ENCODE measurements around the gene RNF26.
A peak's percentile ranks its signal among the peaks of the same experiment; 100 is the strongest.

RNF26 gene

GRCh38 chr11:119307219-119307618 lies 27.1 kb upstream of the RNF26 start:
- Mint-ChIP-seq H3K36me3 (ENCODE audit: low read depth) (peaks cover 23% of the 10 kb centered on the region), H3K9me3 (no peaks in the 10 kb centered on the region), H3K27ac (peak overlapping the region; percentile 18), H3K4me1 (ENCODE audit: low read depth) (peaks cover 18% of the 10 kb centered on the region), H3K4me3 (no peak overlapping the region), H3K27me3 (ENCODE audit: low read depth) (no peaks in the 10 kb centered on the region)
- DNase-seq (ENCODE audit: low spot score): no peak

GRCh38 chr11:119307974-119308373 lies 26.4 kb upstream of the RNF26 start:
- Mint-ChIP-seq H3K27me3 (ENCODE audit: low read depth) (no peaks in the 10 kb centered on the region), H3K9me3 (no peaks in the 10 kb centered on the region), H3K27ac (no peak overlapping the region), H3K36me3 (ENCODE audit: low read depth) (peaks cover 17% of the 10 kb centered on the region), H3K4me3 (no peak overlapping the region), H3K4me1 (ENCODE audit: low read depth) (peaks cover 18% of the 10 kb centered on the region)
- DNase-seq (ENCODE audit: low spot score): no peak

- H3K27me3 Mint-ChIP-seq (ENCODE audit: low read depth): peaks cover 4% of the 10 kb centered on the region
- no peaks in the 10 kb centered on the region for H3K9me3 Mint-ChIP-seq
- DNase-seq (ENCODE audit: low spot score): no peak
- no peak overlapping the region for H3K4me3 Mint-ChIP-seq
- H3K27ac Mint-ChIP-seq: no peak overlapping the region
- peaks cover 7% of the 10 kb centered on the region for H3K36me3 Mint-ChIP-seq (ENCODE audit: low read depth)
- H3K4me1 Mint-ChIP-seq (ENCODE audit: low read depth): peaks cover 18% of the 10 kb centered on the region
Observed at GRCh38 chr11:119309411-119309810, 24.9 kb upstream of the RNF26 start.

GRCh38 chr11:119309953-119310681 lies 24.2 kb upstream of the RNF26 start:
- no peak for DNase-seq (ENCODE audit: low spot score)
- Mint-ChIP-seq H3K4me1 (ENCODE audit: low read depth) (peaks cover 17% of the 10 kb centered on the region), H3K27me3 (ENCODE audit: low read depth) (peaks cover 9% of the 10 kb centered on the region), H3K4me3 (no peak overlapping the region), H3K27ac (no peak overlapping the region), H3K9me3 (no peaks in the 10 kb centered on the region), H3K36me3 (ENCODE audit: low read depth) (peaks cover 7% of the 10 kb centered on the region)

- Mint-ChIP-seq H3K4me1 (ENCODE audit: low read depth) (peaks cover 16% of the 10 kb centered on the region), H3K9me3 (no peaks in the 10 kb centered on the region), H3K27me3 (ENCODE audit: low read depth) (peaks cover 14% of the 10 kb centered on the region), H3K4me3 (no peak overlapping the region), H3K36me3 (ENCODE audit: low read depth) (peaks cover 4% of the 10 kb centered on the region), H3K27ac (no peak overlapping the region)
- no peak for DNase-seq (ENCODE audit: low spot score)
Observed at GRCh38 chr11:119310682-119311052, 23.7 kb upstream of the RNF26 start.

GRCh38 chr11:119314726-119315125 lies 19.6 kb upstream of the RNF26 start:
- Mint-ChIP-seq H3K4me1 (ENCODE audit: low read depth) (peaks cover 12% of the 10 kb centered on the region), H3K27me3 (ENCODE audit: low read depth) (peaks cover 37% of the 10 kb centered on the region), H3K36me3 (ENCODE audit: low read depth) (no peaks in the 10 kb centered on the region), H3K27ac (no peak overlapping the region), H3K9me3 (no peaks in the 10 kb centered on the region), H3K4me3 (no peak overlapping the region)
- no peak for DNase-seq (ENCODE audit: low spot score)

GRCh38 chr11:119315131-119316015 lies 19.0 kb upstream of the RNF26 start:
- no peaks in the 10 kb centered on the region for H3K9me3 Mint-ChIP-seq
- H3K27me3 Mint-ChIP-seq (ENCODE audit: low read depth): peaks cover 37% of the 10 kb centered on the region
- H3K4me1 Mint-ChIP-seq (ENCODE audit: low read depth): peaks cover 15% of the 10 kb centered on the region
- H3K27ac Mint-ChIP-seq: no peak overlapping the region
- DNase-seq (ENCODE audit: low spot score): no peak
- H3K36me3 Mint-ChIP-seq (ENCODE audit: low read depth): no peaks in the 10 kb centered on the region
- H3K4me3 Mint-ChIP-seq: peak overlapping the region; percentile 50

GRCh38 chr11:119316016-119316728 lies 18.2 kb upstream of the RNF26 start:
- no peak for DNase-seq (ENCODE audit: low spot score)
- peaks cover 37% of the 10 kb centered on the region for H3K27me3 Mint-ChIP-seq (ENCODE audit: low read depth)
- H3K4me3 Mint-ChIP-seq: peak overlapping the region; percentile 50
- no peak overlapping the region for H3K27ac Mint-ChIP-seq
- H3K4me1 Mint-ChIP-seq (ENCODE audit: low read depth): peaks cover 15% of the 10 kb centered on the region
- H3K9me3 Mint-ChIP-seq: no peaks in the 10 kb centered on the region
- H3K36me3 Mint-ChIP-seq (ENCODE audit: low read depth): no peaks in the 10 kb centered on the region

GRCh38 chr11:119316729-119317591 lies 17.4 kb upstream of the RNF26 start, which contains the start of gene MCAM:
Gene MCAM, minus strand, starts transcription at chr11:119317130. Its CDS starts 29 bp downstream, at chr11:119317101.
- Mint-ChIP-seq H3K4me1 (ENCODE audit: low read depth) (peaks cover 21% of the 10 kb centered on the region), H3K27ac (no peak within 1 kb of the TSS), H3K9me3 (no peaks in the 10 kb centered on the region), H3K27me3 (ENCODE audit: low read depth) (peaks cover 37% of the 10 kb centered on the region), H3K4me3 (peak within 1 kb of the TSS; percentile 50), H3K36me3 (ENCODE audit: low read depth) (no peaks in the 10 kb centered on the region)
- DNase-seq (ENCODE audit: low spot score): no peak

- Mint-ChIP-seq H3K27ac (no peak overlapping the region), H3K27me3 (ENCODE audit: low read depth) (peaks cover 37% of the 10 kb centered on the region), H3K9me3 (no peaks in the 10 kb centered on the region), H3K4me3 (no peak overlapping the region), H3K36me3 (ENCODE audit: low read depth) (no peaks in the 10 kb centered on the region), H3K4me1 (ENCODE audit: low read depth) (peaks cover 25% of the 10 kb centered on the region)
- no peak for DNase-seq (ENCODE audit: low spot score)
Observed at GRCh38 chr11:119317592-119318239, 16.6 kb upstream of the RNF26 start.

GRCh38 chr11:119318240-119319135 lies 15.8 kb upstream of the RNF26 start:
- no peak for DNase-seq (ENCODE audit: low spot score)
- peaks cover 37% of the 10 kb centered on the region for H3K27me3 Mint-ChIP-seq (ENCODE audit: low read depth)
- no peaks in the 10 kb centered on the region for H3K9me3 Mint-ChIP-seq
- H3K4me1 Mint-ChIP-seq (ENCODE audit: low read depth): peaks cover 25% of the 10 kb centered on the region
- H3K36me3 Mint-ChIP-seq (ENCODE audit: low read depth): no peaks in the 10 kb centered on the region
- H3K27ac Mint-ChIP-seq: peak overlapping the region; percentile 74
- H3K4me3 Mint-ChIP-seq: peak overlapping the region; percentile 30

- Mint-ChIP-seq H3K4me1 (ENCODE audit: low read depth) (peaks cover 26% of the 10 kb centered on the region), H3K36me3 (ENCODE audit: low read depth) (no peaks in the 10 kb centered on the region), H3K4me3 (peak overlapping the region; percentile 82), H3K27me3 (ENCODE audit: low read depth) (peaks cover 35% of the 10 kb centered on the region), H3K27ac (peak overlapping the region; percentile 74), H3K9me3 (no peaks in the 10 kb centered on the region)
- no peak for DNase-seq (ENCODE audit: low spot score)
Observed at GRCh38 chr11:119319136-119319699, 15.1 kb upstream of the RNF26 start.

Measured in T-helper 2 cell treated with Interferon-gamma antibody and Interleukin-4, amounts not matched to agents 5 μg/mL and 100 μg/mL, for 36 hours (primary cell).